ENCODE data around the gene MYOM3.
"Not testable (repeated sequence)": the region's sequence is repeated elsewhere in the genome, so short reads cannot be mapped to it uniquely, and the experiment has no call there.

MYOM3 gene

GRCh38 chr1:24058671-24059455, 53.1 kb downstream of the MYOM3 start:
- TF ChIP-seq CTCF (IDR thresholded peaks at IDR 0.05; ENCODE audit: extremely low read depth, missing control alignments): no peak

GRCh38 chr1:24057171-24057570, 54.8 kb downstream of the MYOM3 start:
- TF ChIP-seq CTCF (IDR thresholded peaks at IDR 0.05; ENCODE audit: extremely low read depth, missing control alignments): no peak
- no peak for DNase-seq (ENCODE audit: low spot score)

More at GRCh38 chr1:24058671-24059455, 53.1 kb downstream of the MYOM3 start:
- DNase-seq (ENCODE audit: low spot score): no peak

GRCh38 chr1:24055681-24056080, 56.3 kb downstream of the MYOM3 start:
- no peak for DNase-seq (ENCODE audit: low spot score)
- no peak for TF ChIP-seq CTCF (IDR thresholded peaks at IDR 0.05; ENCODE audit: extremely low read depth, missing control alignments)

GRCh38 chr1:24052220-24052619, 59.7 kb downstream of the MYOM3 start:
- TF ChIP-seq CTCF (IDR thresholded peaks at IDR 0.05; ENCODE audit: extremely low read depth, missing control alignments): no peak
- no peak for DNase-seq (ENCODE audit: low spot score)

- no peak for DNase-seq (ENCODE audit: low spot score)
- TF ChIP-seq CTCF (IDR thresholded peaks at IDR 0.05; ENCODE audit: extremely low read depth, missing control alignments): no peak
Observed at GRCh38 chr1:24051206-24051945, 60.6 kb downstream of the MYOM3 start.

- DNase-seq (ENCODE audit: low spot score): no peak
- no peak for TF ChIP-seq CTCF (IDR thresholded peaks at IDR 0.05; ENCODE audit: extremely low read depth, missing control alignments)
Observed at GRCh38 chr1:24049733-24050132, 62.2 kb downstream of the MYOM3 start.

- not testable (repeated sequence) for DNase-seq (ENCODE audit: low spot score)
Observed at GRCh38 chr1:24048894-24049293, 63.0 kb downstream of the MYOM3 start.

Data from GM20000 (cell line).